GM12892 (cell line): ENCODE measurements around the gene GHRH.

Source experiments
- POLR2A ChIP-seq: IDR thresholded peaks from 2 replicates; pipeline ENCODE4 v1.6.1; 2011; ENCODE audit warnings: low read depth, low read length, control low read depth
- POLR2AphosphoS5 ChIP-seq: IDR thresholded peaks from 2 replicates; pipeline ENCODE4 v1.6.1; 2011; ENCODE audit warnings: low read depth, low read length, control low read depth

DNA sequence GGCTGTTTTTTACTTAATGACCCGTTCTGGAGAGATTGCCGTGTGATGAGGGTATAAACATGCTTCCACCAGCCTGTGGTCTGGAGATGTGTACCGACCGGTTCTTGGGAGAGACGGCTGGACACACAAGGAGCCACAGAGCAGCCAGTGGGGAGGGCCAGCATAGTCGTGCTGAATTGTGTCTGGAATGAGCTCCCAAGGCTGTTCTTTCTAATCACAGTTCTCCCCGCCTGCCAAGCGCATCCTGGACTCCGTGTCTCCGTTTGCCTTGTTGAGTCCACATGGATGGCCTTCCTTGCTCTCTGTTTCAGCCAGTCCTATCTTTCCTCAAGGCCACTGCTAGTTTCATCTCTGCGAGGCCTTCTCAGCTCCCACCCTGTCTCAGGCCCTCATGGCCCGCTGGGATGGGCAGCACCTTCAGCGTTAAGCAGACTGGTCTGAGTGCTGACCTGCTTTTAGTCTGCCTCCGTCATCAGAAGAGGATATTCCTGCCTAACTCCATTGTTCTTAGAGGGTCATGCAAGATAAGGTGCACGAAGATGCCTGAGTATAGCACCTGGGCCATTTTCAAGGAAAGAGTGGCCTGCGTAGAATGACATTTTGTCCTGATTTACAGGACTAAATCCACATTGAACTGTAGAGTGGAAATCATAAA lies 48.4 kb upstream of the GHRH start:
- no peak for TF ChIP-seq POLR2A
- no peak for TF ChIP-seq POLR2AphosphoS5
